ENCODE measurements around the gene HS3ST5. TPM values are rescaled to one million over a fixed set of nuclear protein-coding genes. Genes with fewer than 3 reads are reported as not detected.

Gene HS3ST5, protein sequence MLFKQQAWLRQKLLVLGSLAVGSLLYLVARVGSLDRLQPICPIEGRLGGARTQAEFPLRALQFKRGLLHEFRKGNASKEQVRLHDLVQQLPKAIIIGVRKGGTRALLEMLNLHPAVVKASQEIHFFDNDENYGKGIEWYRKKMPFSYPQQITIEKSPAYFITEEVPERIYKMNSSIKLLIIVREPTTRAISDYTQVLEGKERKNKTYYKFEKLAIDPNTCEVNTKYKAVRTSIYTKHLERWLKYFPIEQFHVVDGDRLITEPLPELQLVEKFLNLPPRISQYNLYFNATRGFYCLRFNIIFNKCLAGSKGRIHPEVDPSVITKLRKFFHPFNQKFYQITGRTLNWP
- total RNA-seq = not detected in 2 replicates

DNA sequence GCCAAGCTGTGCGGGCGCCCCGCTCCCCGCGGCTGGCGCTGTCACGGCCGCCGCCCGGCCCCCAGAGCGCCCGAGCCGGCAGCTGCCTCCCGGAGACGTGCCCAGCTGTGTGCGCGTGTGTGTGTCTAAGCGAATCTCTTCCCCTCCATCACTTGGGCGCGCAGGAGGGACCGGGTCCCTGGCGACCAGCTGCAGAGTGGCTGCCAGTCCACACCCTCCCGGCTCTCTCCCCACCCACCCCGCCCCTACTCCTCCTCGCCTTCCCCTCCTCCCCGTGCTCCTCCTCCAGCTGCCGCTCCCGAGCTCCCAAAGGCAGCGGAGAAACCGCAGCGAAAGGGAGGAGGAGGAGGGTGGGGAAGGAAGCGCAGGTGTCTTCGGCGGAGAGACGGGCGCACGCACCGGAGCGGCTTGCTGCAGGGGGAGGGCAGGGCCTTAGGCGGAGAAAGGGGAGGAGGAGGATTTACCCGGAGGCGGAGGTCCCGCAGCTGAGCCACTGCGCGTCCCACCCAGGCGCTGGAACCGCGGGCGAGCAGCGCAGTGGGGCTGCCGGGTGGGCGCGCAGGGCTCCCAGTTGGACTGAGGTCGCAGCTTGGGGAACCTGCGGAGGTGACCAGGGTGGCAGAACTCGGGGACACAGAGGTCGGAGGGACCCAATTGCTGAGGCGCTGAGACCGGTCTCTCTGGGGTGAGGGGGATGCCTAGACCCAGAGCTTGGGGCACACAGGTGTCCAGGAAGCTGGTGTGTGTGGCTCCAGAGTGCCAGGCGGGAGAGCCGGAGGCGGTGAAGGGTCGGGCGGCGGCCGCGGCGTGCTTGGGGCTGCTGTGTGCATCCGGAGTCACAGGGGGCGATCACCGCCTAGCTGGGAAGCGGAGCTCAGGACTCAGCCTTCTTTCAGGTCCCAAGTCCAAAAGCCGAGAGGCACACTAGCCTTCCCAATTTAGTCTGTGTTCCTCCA is at the start of gene HS3ST5:
Gene HS3ST5 (minus strand): TSS at position 198 of the 956 bp plus-strand sequence. CDS start 280,178 bp downstream, outside the sequence.
- DNase-seq (ENCODE audit: low read depth in 2 of 2) = peak in 1 of 2 donors; percentile 5

DNA sequence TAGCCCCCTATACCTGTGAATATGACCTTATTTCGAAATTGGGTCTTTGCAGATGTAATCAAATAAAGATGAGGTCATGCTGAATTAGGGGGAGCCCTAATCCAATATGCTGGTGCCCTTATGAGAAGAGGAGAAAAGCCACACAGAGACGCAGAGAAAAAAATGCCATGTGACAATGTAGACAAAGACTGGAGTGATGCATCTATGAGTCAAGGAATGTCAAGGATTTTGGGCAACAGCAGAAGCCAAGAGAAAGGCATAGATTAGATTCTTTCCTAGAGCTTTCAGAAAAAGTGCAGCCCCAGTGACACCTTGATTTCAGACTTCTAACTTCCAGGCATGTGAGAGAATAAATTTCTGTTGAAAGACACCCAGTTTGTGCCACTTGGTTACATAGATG is 47.4 kb upstream of the HS3ST5 start:
- no peak for DNase-seq (ENCODE audit: low read depth in 2 of 2)

DNA sequence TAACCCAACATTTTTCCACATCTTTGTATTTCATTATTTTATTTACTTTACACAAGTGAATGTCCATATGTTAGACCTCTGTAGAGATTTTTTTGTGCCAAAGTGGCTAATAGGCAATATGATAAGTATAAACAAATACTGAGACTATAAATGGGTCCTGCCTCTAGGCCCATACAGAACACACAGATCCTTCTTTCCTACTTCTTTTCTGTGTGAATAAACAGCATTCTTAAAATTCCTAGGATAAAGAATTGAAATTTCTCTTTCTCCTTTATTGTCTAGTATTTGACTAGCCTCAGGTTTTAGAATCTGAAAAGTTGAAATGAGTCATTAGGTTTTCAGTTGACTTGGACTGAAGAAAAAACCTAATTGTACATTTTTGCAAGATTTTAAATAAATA is 46.3 kb upstream of the HS3ST5 start:
- no peak for DNase-seq (ENCODE audit: low read depth in 2 of 2)

DNA sequence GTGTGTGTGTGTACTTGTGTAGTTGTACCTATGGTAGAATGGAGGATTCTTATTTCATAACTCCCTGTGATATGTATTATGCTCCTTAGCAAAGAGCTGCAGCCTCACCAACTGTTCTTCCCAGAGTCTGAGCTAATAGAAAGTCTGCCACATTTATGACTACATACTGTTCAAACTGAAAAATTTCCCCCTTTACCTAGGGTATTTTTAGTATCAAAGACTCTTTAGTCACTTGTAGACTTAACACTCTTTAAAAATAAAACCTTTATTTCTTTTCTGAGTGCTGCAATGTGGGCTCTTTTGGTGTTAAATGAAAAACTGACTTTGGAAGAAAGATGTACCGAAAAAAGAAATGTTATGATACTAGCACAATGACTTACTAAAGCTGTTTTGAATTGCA is 39.6 kb upstream of the HS3ST5 start:
- no peak for DNase-seq (ENCODE audit: low read depth in 2 of 2)

DNA sequence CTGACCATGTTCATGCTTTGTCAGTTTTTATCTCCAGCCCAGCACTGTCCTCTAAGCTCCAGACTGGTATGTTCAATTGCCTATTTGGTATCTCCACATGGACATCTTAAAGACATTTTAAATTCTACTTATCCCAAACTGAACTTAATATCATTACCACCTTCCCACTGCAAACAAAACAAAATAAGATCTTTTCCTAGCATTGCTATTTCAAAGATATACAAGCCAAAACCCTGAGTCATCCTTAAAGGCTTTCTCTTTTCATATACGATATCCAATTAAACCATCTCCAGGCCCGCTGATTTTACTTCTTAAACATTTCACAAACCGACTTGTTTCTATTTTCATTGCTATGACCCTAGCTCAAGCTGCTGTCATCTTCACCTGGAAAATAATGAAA is 35.1 kb upstream of the HS3ST5 start:
- no peak for DNase-seq (ENCODE audit: low read depth in 2 of 2)

DNA sequence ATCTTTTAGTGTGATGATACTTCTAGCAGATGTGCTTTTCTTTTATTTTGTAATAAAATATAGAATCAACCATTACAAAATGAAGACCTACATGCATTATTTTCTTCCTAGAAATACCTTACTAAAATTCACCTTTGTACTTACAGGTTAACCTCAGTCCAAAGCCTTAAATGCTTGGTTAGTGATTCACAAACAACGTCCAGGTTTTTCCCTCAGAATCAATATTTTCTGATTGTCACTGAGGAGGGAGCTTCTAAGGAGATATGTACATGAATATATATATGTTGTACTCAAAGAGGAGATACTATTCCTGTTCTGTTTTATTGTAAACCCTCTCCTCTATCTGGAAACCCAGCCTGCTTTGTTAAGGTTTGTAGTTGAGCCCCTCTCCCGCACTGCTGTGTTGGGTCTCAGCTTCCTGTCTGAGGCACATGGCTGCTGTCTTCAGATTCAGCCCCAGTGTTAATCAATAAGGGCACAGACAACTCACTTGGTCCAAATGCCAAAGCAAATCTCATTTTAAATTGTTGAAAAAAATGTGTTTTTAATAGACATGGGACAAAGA is 33.9 kb upstream of the HS3ST5 start:
- no peak for DNase-seq (ENCODE audit: low read depth in 2 of 2)

DNA sequence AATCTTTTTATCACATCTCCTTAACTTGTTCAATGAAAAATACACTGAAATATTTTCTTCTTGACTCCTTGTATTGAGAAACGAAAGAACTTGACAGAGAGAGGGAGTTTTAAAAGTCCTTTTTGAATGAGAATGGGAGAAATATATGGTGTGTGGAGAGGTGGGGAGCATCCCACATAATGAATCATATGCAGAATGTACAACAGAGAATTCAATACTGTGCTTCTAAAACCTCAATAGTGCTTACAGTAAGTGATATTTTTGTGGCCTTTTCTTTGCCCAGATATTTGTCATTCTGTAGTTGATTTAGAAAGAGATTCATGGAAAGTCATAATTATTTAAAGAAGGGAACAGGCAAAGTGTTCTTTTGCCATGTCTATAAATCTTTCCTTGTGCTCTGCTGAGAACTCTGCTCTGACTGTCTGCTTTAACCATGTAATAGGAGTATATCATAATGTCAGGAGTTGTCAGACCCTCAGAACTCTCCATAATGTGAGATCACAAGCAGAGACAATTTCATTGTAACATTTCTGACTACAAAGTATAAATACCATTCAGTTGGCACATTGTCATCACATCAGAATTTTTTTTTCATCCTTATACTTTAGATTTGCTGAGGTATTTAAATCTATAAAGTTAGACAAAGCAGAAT is 32.8 kb upstream of the HS3ST5 start:
- no peak for DNase-seq (ENCODE audit: low read depth in 2 of 2)

DNA sequence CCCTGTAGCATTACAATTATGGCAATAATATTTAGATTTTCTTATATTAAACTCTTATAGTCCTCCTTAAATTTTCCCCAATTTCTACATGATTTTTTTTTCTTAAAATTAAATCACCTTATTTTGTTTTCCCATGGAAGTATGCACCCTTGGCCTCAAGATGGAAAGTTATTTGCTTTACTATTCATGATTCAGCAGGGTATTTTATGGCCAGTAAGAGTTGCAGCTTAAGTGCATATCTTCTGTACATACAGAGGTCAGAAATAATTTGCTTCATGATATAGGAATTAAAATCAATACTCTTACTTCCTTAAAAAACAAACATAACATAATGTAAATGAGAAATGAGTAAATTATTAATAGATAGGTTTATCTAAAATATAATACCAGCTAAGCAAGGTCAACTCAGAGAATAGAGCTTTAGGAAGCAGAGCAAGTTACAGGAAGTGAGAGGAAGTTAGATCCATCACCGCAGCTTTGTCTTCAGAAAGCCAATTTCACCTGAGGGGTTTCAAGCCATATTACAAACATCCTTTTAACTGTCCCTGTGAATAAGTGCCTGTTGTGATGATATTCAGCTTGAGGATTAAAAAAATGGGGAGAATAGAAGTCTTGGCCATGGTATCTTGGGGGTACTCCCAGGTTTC is 24.6 kb upstream of the HS3ST5 start:
- DNase-seq (ENCODE audit: low read depth in 2 of 2) = no peak

DNA sequence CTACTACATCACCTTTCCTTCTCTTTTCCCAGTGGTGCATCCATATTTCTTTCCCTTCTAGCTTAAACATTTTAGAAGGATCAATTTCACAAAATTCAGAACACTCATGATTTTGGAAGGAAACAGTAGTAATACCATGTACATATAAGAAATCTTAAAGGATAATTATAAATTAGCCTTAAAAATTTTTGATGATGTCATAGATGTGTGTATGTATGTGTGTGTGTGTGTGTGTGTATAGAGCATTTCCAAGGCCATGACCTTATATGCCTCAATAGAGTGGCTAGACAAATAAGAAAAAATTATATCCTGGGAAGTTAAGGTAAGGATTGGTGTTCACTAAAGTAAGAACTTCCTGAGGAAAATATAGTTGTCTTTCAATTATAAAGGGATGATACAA is 24.1 kb upstream of the HS3ST5 start:
- DNase-seq (ENCODE audit: low read depth in 2 of 2) = no peak

DNA sequence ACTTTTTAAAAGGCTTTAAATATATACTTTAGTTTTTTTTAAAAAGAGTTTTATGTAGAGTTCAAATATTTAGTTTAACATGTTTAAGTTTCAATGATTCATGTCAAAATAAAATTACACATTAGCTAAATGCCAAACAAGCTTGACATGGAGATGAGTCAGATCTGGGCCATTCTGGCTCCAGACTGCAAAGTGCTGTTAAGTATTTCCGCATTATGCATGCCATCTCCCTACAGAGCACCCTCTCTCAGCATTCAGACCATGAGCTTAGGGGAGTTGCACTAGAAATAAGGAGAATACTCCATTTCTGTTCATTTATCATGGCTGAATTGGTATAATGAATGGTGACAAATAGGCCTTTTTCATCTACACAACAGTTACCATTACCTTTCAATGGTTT is 21.5 kb upstream of the HS3ST5 start:
- no peak for DNase-seq (ENCODE audit: low read depth in 2 of 2)

DNA sequence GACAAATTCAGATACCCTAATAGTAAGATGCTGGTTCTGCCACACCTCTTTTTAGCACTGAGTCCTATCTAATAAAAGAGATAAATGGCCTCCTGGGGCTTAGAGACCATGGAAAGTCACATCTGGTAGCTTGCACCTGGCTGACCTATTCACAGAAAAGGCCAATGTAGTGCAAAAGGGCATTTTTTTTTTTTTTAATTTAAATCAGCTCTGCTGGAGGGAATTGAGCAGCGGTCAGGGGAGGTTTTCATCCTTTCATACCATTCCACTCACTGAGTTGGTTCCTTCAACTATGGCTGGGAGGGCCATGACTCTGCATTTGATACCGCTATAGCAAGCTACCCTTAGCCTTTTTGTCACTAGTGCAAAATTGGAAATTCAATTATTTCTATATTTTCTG is 20.1 kb upstream of the HS3ST5 start:
- no peak for DNase-seq (ENCODE audit: low read depth in 2 of 2)

DNA sequence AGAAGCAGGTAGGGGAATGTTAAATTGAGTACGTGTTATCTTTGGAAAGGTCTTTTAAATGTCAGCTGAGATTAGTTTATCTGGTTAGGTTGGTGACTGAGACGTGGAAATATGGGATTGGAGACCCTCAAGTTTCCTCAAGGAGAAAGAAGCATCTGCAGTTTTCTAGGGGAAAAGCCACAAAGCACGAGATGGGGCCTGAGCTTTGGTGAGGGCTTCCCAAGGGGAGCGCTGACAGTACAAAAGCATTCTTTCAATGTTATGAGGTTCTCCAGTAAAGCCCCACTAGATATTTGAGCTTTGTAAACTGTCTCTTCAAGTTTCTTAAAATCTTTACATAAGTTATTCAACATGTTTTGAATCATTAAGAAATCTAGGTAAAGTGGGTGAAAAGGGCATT is 19.6 kb upstream of the HS3ST5 start:
- DNase-seq (ENCODE audit: low read depth in 2 of 2) = no peak

DNA sequence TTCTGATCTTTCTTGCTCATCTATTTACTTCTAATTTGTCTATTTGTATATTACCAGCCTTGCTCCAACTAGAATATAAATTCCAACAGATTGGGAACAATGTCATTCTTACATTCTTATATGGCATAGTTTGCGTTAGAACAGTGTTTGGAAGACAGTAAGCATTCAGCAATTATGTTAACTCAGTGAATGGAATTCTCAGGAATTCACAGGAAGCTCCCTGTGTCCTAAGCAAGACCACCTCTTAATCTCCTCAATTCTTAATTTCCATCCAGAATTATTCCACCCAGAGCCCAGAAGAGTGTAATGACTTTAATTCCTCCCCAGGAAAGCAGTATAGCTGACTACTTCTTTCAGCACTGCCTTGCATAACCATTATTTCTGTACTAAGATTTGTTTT is 18.2 kb upstream of the HS3ST5 start:
- DNase-seq (ENCODE audit: low read depth in 2 of 2) = no peak

DNA sequence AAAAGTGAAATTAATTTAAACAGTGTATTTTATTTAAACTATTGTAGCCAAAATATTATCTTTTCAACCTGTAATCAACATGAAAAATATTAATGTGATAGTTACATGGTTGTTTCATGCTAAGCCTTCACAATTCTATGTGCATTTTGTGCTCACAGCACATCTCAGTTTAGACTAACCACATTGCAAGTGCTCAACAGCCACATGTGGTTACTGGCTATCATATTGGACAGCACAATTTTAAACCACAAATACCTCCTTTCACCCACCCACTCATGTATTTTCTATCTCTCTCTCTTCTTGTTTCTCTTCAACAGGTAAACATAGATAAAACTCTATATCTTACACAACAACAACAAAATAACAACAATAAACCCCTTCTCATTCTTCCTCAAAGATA is 12.5 kb upstream of the HS3ST5 start:
- DNase-seq (ENCODE audit: low read depth in 2 of 2) = no peak

DNA sequence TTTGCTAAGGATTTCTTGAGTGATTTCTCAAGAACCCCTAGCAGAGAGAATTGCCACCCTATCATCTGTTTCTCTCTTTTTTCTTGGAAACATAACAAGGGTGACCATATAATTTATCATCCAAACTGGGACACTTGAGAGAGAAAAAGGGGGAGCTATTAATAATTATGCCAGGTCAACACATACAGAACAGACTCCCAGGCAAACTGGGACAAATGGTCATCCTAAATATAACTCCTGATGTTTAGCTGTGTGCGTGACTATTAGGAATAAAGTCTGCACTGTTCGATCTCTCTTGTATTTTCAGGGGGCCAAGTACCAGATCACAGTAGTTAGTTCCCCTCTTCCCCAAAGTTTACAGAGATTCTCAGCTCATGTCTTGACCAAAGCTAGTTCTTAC is 11.7 kb upstream of the HS3ST5 start:
- DNase-seq (ENCODE audit: low read depth in 2 of 2) = no peak

DNA sequence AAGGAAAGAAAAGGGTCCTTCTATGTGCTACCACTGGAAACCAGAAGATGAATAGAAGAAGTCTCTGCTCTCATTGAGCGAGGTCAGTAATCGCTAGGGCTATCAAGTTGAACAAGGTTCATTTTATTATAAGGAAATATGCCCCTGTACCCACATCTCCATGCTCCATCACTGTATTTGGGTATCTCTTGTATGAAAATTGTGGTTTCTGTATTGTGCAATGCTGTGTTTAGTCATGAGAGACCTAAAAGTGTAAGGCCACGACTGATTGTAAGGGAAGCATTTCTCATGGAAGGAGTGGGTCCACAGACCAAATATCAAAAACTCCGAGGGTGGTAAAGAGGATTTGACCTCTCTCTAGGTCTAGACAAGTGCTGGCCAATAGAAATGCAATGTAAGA is 3.6 kb upstream of the HS3ST5 start:
- DNase-seq (ENCODE audit: low read depth in 2 of 2) = no peak

DNA sequence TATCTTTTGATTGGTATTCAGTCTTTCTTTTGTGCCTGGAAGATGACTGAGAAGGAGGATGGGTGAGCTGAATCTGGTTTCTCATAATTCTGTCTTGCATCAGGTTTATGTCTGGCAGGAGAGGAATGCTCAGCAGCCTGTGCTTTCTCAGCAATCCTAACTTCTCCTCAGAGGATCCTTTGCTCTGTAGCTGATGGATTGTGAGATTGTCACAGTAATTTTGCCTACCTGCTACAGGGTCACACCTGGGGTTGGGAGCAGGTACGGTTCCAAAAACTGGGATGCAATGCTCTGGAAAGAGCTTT is 2.1 kb upstream of the HS3ST5 start:
- no peak for DNase-seq (ENCODE audit: low read depth in 2 of 2)

DNA sequence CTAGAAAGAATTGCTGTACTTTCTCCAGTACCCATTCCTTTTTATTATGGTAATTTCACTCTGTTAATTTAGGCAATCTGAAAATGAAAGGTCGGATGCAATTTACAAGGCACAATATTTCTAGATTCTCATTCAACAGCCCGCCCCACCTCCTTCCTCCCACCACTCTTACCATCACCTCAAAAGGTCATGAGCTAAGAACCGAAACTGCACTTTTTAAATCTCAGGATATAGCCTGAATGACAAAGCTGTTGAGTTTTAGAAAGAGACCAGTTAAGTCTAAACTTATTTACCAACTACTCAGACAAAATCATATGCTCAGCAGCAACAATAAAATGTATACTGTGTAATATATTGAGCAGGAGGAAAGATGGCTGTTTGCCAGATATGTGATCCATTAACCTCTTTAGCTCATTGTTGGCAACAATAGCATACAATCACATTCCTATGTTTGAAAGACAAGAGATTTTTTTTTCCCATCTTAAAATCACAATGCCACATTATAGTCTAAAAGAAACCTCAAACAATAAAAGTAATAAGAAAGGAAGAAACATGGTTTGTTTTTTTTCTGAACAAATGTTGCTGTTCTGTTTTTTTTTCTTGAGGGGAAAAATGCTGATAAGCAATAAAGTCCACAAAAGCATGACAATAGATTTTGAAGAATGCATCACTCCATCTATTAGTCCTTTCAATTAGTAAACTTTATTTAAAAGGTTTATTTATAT is 1.6 kb upstream of the HS3ST5 start:
- peak in 1 of 2 donors; percentile 3 for DNase-seq (ENCODE audit: low read depth in 2 of 2)

DNA sequence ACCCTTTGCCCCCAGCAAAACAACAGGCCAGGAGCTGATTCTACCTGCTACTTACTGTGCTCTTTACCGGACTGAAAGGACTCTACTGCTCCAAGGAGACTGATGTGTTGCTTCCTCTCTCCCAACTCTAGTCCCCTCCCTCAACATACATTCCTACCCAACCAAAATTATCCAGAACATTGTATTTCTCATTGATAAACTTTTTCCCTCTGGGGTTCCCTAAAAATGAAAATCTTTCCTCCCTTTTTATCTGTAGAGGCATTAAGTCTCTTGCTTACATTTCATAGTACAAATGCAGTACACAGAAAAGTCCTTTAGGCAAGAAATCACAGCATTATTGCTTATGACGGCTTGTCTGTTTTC is 940 bp upstream of the HS3ST5 start:
- DNase-seq (ENCODE audit: low read depth in 2 of 2) = no peak

DNA sequence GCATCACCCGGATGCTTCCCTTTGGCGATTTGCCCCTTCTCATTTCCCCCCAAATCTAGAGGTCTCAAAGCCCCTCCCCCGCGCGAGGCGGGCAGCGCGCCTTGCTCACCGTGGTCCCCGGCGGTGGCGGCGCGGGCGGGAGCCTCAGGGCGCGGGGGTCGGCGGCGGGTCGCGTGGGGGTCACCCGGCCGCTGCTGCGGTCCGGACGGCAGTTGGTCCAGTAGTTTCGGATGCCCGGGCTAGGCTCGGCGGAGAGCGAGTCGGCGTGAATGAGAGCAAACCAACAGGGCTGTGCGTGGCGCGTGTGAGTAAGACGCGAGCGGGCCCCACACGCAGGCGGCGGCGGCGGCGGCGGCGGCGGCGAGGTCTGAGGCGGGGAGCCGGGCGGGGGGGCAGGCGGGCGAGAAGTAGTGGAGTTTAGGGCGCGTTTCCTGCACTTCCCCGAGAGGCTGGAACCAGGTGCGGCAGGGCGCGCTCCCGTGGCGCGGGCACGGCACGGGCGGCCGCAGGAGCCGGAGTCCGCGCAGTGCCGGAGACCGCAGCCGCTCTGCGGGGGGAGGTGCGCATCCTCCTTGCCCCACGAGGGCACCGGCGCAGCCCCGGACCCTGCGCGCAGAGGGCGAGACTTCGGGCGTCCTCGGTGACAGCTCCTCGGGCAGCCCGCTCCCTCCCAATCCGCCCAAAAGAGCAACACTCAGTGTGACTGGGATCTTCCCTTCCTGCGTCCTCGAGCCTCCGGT is 567 bp downstream of the HS3ST5 start:
- no peak for DNase-seq (ENCODE audit: low read depth in 2 of 2)

Measured in dermis microvascular lymphatic vessel endothelial cell (primary cell).